HCT116 (cell line): ENCODE results near the gene SIX5. TPM values are rescaled to one million over a fixed set of nuclear protein-coding genes. Genes with fewer than 3 reads are reported as not detected.

Source experiments
- ATAC-seq: fragments of 200-7000 bp; cut with Tn5 transposase; 2 replicates; pipeline ENCODE4 v1.9.1; 2020; ENCODE audit warnings: mild to moderate bottlenecking, moderate library complexity
- BruUV-seq: library from RNA; stranded (reverse); fragments of 400-500 nt; replicated peaks from 2 replicates; lab custom pipeline; 2021; lab: Mats Ljungman, UMichigan
- CTCF ChIA-PET: fragments of 300-600 bp; sonication (Branson Sonifier 250); formaldehyde crosslinking; loops from one replicate; lab custom pipeline; 2021; ENCODE audit warnings: antibody characterized with exemption; lab: Charles Lee
- POLR2A ChIA-PET: fragments of 300-600, 350-600 bp; sonication (Branson Sonifier 250); formaldehyde crosslinking; loops from one replicate; lab custom pipeline; 2021; ENCODE audit warnings: antibody characterized with exemption; lab: Charles Lee
- RAD21 ChIA-PET, 2 experiments: fragments of 300-600 bp; sonication (Branson Sonifier 250); formaldehyde crosslinking; loops; one replicate each; lab custom pipeline; 2023; ENCODE audit warnings: low total read pairs in 2 of 2; ENCODE audit not compliant: uncharacterized antibody in 2 of 2, unreplicated experiment in 2 of 2, low non-redundant PET in 1 of 2; lab: Charles Lee
- DNase-seq: peaks from one replicate; pipeline ENCODE4 v3.0.0-alpha.2; 2010; ENCODE audit warnings: low read depth, low spot score
- H2AFZ ChIP-seq: fragments of 200-600 bp; shearing (Covaris generic), sonication (generic); 2 replicates; pipeline ENCODE4 v1.6.1; 2017; ENCODE audit warnings: low read depth, mixed run types, mixed read lengths, antibody characterized with exemption, low read length; ENCODE audit not compliant: poor library complexity, severe bottlenecking
- H3K27ac ChIP-seq: 2 replicates; pipeline ENCODE4 v1.5.1; 2012; ENCODE audit warnings: low read depth, low read length
- H3K27me3 ChIP-seq: fragments of 200-600 bp; sonication (generic); 2 replicates; pipeline ENCODE4 v1.6.1; 2016; ENCODE audit warnings: mixed run types, low read length, mixed read lengths; ENCODE audit not compliant: insufficient read depth
- H3K36me3 ChIP-seq, 2 experiments: fragments of 200-500 bp in 1 of 2; fragments of 200-600 bp in 1 of 2; sonication (Bioruptor generic) in 1 of 2; sonication (generic) in 1 of 2; 2 replicates each; pipeline versions ENCODE4 v1.5.1 to v1.6.1; 2014 to 2016; ENCODE audit warnings: low read length in 2 of 2, inconsistent platforms in 1 of 2, mixed read lengths in 1 of 2, mixed run types in 1 of 2; ENCODE audit not compliant: insufficient read depth in 2 of 2, control insufficient read depth in 1 of 2
- H3K4me1 ChIP-seq, 2 experiments: fragments of 200-600 bp in 1 of 2; sonication (generic) in 1 of 2; 2 replicates each; pipeline versions ENCODE4 v1.5.1 to v1.6.1; 2012 to 2017; ENCODE audit warnings: low read length in 2 of 2, inconsistent platforms in 1 of 2, mild to moderate bottlenecking in 1 of 2, mixed read lengths in 1 of 2, mixed run types in 1 of 2, moderate library complexity in 1 of 2; ENCODE audit not compliant: insufficient read depth in 2 of 2, control insufficient read depth in 1 of 2
- H3K4me2 ChIP-seq: fragments of 200-600 bp; sonication (generic); 2 replicates; pipeline ENCODE4 v1.6.1; 2017; ENCODE audit warnings: mixed run types, low read length, mixed read lengths
- H3K4me3 ChIP-seq, 2 experiments: fragments of 200-600 bp in 1 of 2; sonication (generic) in 1 of 2; replicated peaks in 1 of 2; 2 replicates each; pipeline ENCODE4 v1.5.1; 2011 to 2016; ENCODE audit warnings: low read length in 2 of 2, control low read depth in 1 of 2, low read depth in 1 of 2, mild to moderate bottlenecking in 1 of 2, mixed read lengths in 1 of 2, mixed run types in 1 of 2
- H3K79me2 ChIP-seq: fragments of 200-600 bp; sonication (generic); 2 replicates; pipeline ENCODE4 v1.6.1; 2017; ENCODE audit warnings: mild to moderate bottlenecking, mixed run types, low read length, moderate library complexity, mixed read lengths; ENCODE audit not compliant: insufficient read depth
- H3K9ac ChIP-seq: fragments of 200-600 bp; sonication (generic); 2 replicates; pipeline ENCODE4 v1.6.1; 2016; ENCODE audit warnings: low read length, mixed read lengths
- H3K9me2 ChIP-seq: fragments of 200-600 bp; sonication (generic), shearing (Covaris generic); 2 replicates; pipeline ENCODE4 v1.6.1; 2017; ENCODE audit warnings: mixed run types, mild to moderate bottlenecking, moderate library complexity; ENCODE audit not compliant: insufficient read depth
- H3K9me3 ChIP-seq, 2 experiments: fragments of 200-500 bp in 1 of 2; fragments of 200-600 bp in 1 of 2; sonication (Bioruptor generic) in 1 of 2; sonication (generic) in 1 of 2; 2 replicates each; pipeline ENCODE4 v1.6.1; 2014 to 2017; ENCODE audit warnings: low read length in 2 of 2, mixed read lengths in 2 of 2, inconsistent platforms in 1 of 2, low read depth in 1 of 2, mild to moderate bottlenecking in 1 of 2, mixed run types in 1 of 2, moderate library complexity in 1 of 2; ENCODE audit not compliant: control insufficient read depth in 1 of 2, insufficient read depth in 1 of 2
- H4K20me1 ChIP-seq: fragments of 200-600 bp; sonication (generic), shearing (Covaris generic); 2 replicates; pipeline ENCODE4 v1.6.1; 2017; ENCODE audit warnings: mixed run types, mild to moderate bottlenecking, moderate library complexity; ENCODE audit not compliant: insufficient read depth
- CTCF ChIP-seq, 3 experiments: fragments of 200-600 bp in 1 of 3; sonication (generic) in 1 of 3; IDR thresholded peaks in 2 of 3; conservative IDR thresholded peaks in 1 of 3; 2 replicates each; pipeline ENCODE4 v1.5.1; 2012 to 2017; ENCODE audit warnings: low read depth in 2 of 3, low read length in 2 of 3, antibody characterized with exemption in 1 of 3, borderline replicate concordance in 1 of 3, control low read depth in 1 of 3, mild to moderate bottlenecking in 1 of 3, mixed read lengths in 1 of 3, mixed run types in 1 of 3, moderate library complexity in 1 of 3; ENCODE audit not compliant: insufficient read depth in 1 of 3
- JUND ChIP-seq: IDR thresholded peaks from 2 replicates; pipeline ENCODE4 v1.6.1; 2012
- POLR2A ChIP-seq: IDR thresholded peaks from 2 replicates; pipeline ENCODE4 v1.7.0; 2011; ENCODE audit warnings: borderline replicate concordance; ENCODE audit not compliant: insufficient read depth, insufficient read length; ENCODE audit errors: extremely low read depth
- SP1 ChIP-seq: IDR thresholded peaks from 2 replicates; pipeline ENCODE4 v1.6.1; 2012; ENCODE audit warnings: low read depth
- TCF7L2 ChIP-seq: IDR thresholded peaks from 2 replicates; pipeline ENCODE4 v1.7.0; 2011; ENCODE audit warnings: borderline replicate concordance, inconsistent platforms; ENCODE audit not compliant: insufficient read depth, insufficient read length; ENCODE audit errors: extremely low read depth
- YY1 ChIP-seq: IDR thresholded peaks from 2 replicates; pipeline ENCODE4 v1.6.1; 2011; ENCODE audit warnings: low read length, low read depth, moderate library complexity, mild to moderate bottlenecking; ENCODE audit not compliant: insufficient replicate concordance; ENCODE audit errors: extremely low read depth
- ZFX ChIP-seq: fragments of 450-650 bp; IDR thresholded peaks from 2 replicates; pipeline ENCODE4 v1.6.1; 2017
- intact Hi-C: fragments of 100-400 bp; cut with micrococcal nuclease; formaldehyde crosslinking; loops from 2 replicates; pipeline ENCODE4 v1.10.0; 2022
- total RNA-seq: library from RNA; stranded (reverse); gene quantifications from one replicate; pipeline ENCODE4 v1.2.1, GENCODE V29; 2021; ENCODE audit not compliant: unreplicated experiment

Gene SIX5
- total RNA-seq, 1 experiment from 2014 or later, result 18.3 TPM

- intact Hi-C loops, result loop anchor here (1.0 to 10.0 kb wide), 6 partner anchors 9 to 675 kb away; partner anchors contain the start of genes FBXO46, PPP1R37 and QPCTL
- no peaks in the 10 kb centered on the region for H3K9me2 ChIP-seq
- no peaks in the 10 kb centered on the region for H3K9me3 ChIP-seq
- ATAC-seq (no peak; the same call in 1 of the 2 replicates), DNase-seq (no peak)
- no peaks in the 10 kb centered on the region for H3K36me3 ChIP-seq
- peak overlapping the region; percentile 62 to 84 for H3K4me3 ChIP-seq
- ChIA-PET CTCF (interaction anchor here (0.6 to 4.2 kb wide), 29 partner anchors 9 to 1729 kb away, joined by 3 to 71 read pairs (median 7); partner anchors contain the start of genes DMPK, DMWD, FBXO46 and FOXA3), RAD21 (interaction anchor here (0.6 to 2.0 kb wide), 9 partner anchors 9 to 78 kb away, joined by 3 to 9 read pairs (median 5); partner anchors contain the start of genes DMPK (in 1 of the 2) and SNRPD2 (in 1 of the 2)), POLR2A (interaction anchor here (0.6 to 3.6 kb wide), 12 partner anchors 10 to 620 kb away, joined by 3 to 50 read pairs (median 6); partner anchors contain the start of gene DMPK)
- no peaks in the 10 kb centered on the region for H4K20me1 ChIP-seq
- TF ChIP-seq POLR2A (peak; percentile 50), JUND (0 out of 2 replicates have a peak, but pooled peaks have one; percentile 12), TCF7L2 (no peak), SP1 (no peak)
- peak overlapping the region; percentile 58 for H3K9ac ChIP-seq
- H3K4me1 ChIP-seq, result peaks cover 14 to 43% of the 10 kb centered on the region in 2 experiments
- H3K27me3 ChIP-seq, result no peaks in the 10 kb centered on the region
- BruUV-seq, result no TSS peak
- H2AFZ ChIP-seq, result no peak overlapping the region
- H3K27ac ChIP-seq, result peak overlapping the region; percentile 94
- no peaks in the 10 kb centered on the region for H3K79me2 ChIP-seq
- H3K4me2 ChIP-seq, result peak overlapping the region; percentile 92
Measured at GRCh38 chr19:45769821-45770191, 754 bp upstream of the SIX5 start.

- Histone ChIP-seq H3K4me2 (peak overlapping the region; percentile 92), H3K9ac (peak overlapping the region; percentile 84), H3K27ac (peak overlapping the region; percentile 98), H3K9me3 (no peaks in the 10 kb centered on the region), H3K79me2 (no peaks in the 10 kb centered on the region), H3K27me3 (no peaks in the 10 kb centered on the region), H3K4me1 (peaks cover 14 to 48% of the 10 kb centered on the region in 2 experiments), H4K20me1 (no peaks in the 10 kb centered on the region), H3K4me3 (peak overlapping the region; percentile 80 to 84), H3K36me3 (no peaks in the 10 kb centered on the region), H3K9me2 (no peaks in the 10 kb centered on the region), H2AFZ (peak overlapping the region; percentile 68)
- no peak for TF ChIP-seq POLR2A
- TF ChIP-seq ZFX, result peak; percentile 41; the same call in 1 of the 2 replicates
- no peak for TF ChIP-seq CTCF (IDR thresholded peaks at IDR 0.05 in 2 of 3, conservative IDR thresholded peaks at IDR 0.05 in 1 of 3; ENCODE audit: borderline replicate concordance in 1 of 3, insufficient read depth in 1 of 3, low read depth in 2 of 3, low read length in 2 of 3)
- TF ChIP-seq YY1, result peak; percentile 53
- CTCF ChIA-PET, result interaction anchor here (0.7 to 4.2 kb wide), 10 partner anchors 10 to 329 kb away, joined by 3 to 71 read pairs (median 22); partner anchors contain the start of genes DMPK, DMWD, QPCTL and SNRPD2
- no TSS peak for BruUV-seq
- no peak for ATAC-seq
- intact Hi-C loops, result loop anchor here (2.0 kb wide), 1 partner anchor 52 kb away; no protein-coding TSS in a partner anchor
- POLR2A ChIA-PET, result interaction anchor here (0.9 to 3.6 kb wide), 6 partner anchors 9 to 95 kb away, joined by 3 to 50 read pairs (median 6); partner anchors contain the start of genes DMPK, FOXA3 and QPCTL
- RAD21 ChIA-PET, result interaction anchor here in 1 of 2 experiments (0.6 kb wide), 1 partner anchor 60 kb away, joined by 5 read pairs; no protein-coding TSS in a partner anchor
- no peak for DNase-seq
Measured at GRCh38 chr19:45768655-45768983, 433 bp downstream of the SIX5 start.
